ENCODE data around the gene NKPD1. TPM values are rescaled to one million over a fixed set of nuclear protein-coding genes. Genes with fewer than 3 reads are reported as not detected.
"Not testable (repeated sequence)": the region's sequence is repeated elsewhere in the genome, so short reads cannot be mapped to it uniquely, and the experiment has no call there.

NKPD1 gene
- polyA plus RNA-seq, 1 experiment, result 0.05 TPM

DNA sequence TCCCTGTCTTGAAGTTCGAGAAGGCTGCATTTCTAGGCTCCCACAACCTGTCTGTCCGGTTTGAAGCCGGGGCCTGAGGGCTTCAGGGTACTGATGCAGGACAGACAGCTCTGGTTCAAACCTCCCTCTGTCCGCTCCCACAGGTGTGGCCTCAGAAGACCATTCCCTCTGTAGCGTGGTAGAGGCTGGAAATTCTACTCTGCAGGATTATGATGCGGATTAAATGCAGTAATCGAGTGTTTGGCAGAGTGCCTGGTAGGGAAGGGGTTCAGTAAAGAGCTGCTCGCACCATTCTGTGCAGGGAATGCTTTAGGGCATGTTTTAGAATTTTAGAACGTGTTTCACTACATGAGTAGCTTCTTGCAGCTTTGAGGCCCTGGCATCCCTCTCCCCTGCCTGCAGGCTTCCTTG lies 37.3 kb downstream of the NKPD1 start:
- TF ChIP-seq, protein P1, sequence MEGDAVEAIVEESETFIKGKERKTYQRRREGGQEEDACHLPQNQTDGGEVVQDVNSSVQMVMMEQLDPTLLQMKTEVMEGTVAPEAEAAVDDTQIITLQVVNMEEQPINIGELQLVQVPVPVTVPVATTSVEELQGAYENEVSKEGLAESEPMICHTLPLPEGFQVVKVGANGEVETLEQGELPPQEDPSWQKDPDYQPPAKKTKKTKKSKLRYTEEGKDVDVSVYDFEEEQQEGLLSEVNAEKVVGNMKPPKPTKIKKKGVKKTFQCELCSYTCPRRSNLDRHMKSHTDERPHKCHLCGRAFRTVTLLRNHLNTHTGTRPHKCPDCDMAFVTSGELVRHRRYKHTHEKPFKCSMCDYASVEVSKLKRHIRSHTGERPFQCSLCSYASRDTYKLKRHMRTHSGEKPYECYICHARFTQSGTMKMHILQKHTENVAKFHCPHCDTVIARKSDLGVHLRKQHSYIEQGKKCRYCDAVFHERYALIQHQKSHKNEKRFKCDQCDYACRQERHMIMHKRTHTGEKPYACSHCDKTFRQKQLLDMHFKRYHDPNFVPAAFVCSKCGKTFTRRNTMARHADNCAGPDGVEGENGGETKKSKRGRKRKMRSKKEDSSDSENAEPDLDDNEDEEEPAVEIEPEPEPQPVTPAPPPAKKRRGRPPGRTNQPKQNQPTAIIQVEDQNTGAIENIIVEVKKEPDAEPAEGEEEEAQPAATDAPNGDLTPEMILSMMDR (IDR thresholded peaks at IDR 0.05; ENCODE audit: insufficient read depth, low read depth, low read length), result no peak
- Histone ChIP-seq H3K27me3 (ENCODE audit: control insufficient read depth, insufficient read depth, low read length) (no peaks in the 10 kb centered on the region), H3K36me3 (ENCODE audit: control insufficient read depth, insufficient read depth, low read length) (no peaks in the 10 kb centered on the region; the same call in none of the 2 replicates), H3K4me3 (ENCODE audit: low read depth, low read length) (no peak overlapping the region)
- ChIA-PET POLR2A (no interaction called here), CTCF (no interaction called here)
- no peak for DNase-seq (ENCODE audit: low read depth)

DNA sequence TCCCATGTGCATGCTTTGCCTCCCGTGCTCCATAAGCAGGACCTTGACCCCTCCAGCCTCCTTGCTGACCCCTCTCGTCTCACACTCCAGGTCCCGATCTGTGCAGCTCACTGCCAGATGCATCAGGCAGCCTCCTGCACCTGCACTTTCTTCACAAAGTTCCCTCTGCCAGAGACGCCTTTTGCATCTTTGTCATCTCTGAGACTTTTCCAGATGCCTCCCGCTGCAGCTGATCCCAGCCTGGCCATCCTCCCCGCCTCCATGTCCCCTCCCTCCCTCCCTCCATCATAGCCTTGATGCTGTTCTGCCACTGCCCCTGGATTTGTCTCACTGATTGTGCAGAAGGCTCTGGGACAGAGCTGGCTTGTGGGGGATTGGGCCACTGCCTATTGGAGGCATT lies 38.0 kb downstream of the NKPD1 start:
- no peak for DNase-seq (ENCODE audit: low read depth)
- Histone ChIP-seq H3K27me3 (ENCODE audit: control insufficient read depth, insufficient read depth, low read length) (no peaks in the 10 kb centered on the region), H3K36me3 (ENCODE audit: control insufficient read depth, insufficient read depth, low read length) (no peaks in the 10 kb centered on the region; the same call in none of the 2 replicates), H3K4me3 (ENCODE audit: low read depth, low read length) (no peak overlapping the region)
- ChIA-PET CTCF (no interaction called here), POLR2A (no interaction called here)
- TF ChIP-seq, protein P1 (IDR thresholded peaks at IDR 0.05; ENCODE audit: insufficient read depth, low read depth, low read length), result no peak

DNA sequence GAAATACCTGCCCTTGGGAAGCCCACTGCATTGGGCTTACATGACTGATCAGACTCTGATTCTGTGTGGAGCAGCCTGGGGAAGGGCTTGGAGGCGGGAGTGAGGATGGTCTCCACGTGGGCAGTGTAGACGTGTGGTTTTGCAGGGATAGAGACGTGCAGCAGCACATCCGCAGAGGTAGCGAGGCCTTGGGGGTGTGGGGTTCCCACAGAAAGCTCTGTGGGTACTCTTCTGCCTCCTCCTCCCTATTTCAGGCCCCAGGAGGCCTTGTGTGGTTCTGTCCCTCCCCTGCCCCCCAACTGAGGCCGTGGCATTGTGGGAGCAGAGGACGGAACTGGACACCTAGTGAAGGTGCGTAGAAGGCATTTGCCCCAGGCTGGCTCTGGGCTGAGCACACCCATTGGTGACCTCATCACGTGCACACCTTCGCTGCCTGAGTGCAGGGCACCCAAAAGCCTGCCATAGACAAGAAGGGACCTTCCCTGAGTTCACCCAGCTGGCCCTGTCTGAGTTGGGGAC lies 38.9 kb downstream of the NKPD1 start:
- ChIA-PET CTCF (no interaction called here), POLR2A (no interaction called here)
- H3K4me3 ChIP-seq (ENCODE audit: low read depth, low read length), result no peak overlapping the region
- TF ChIP-seq, protein P1 (IDR thresholded peaks at IDR 0.05; ENCODE audit: insufficient read depth, low read depth, low read length), result no peak
- no peaks in the 10 kb centered on the region; the same call in none of the 2 replicates for H3K36me3 ChIP-seq (ENCODE audit: control insufficient read depth, insufficient read depth, low read length)
- no peaks in the 10 kb centered on the region for H3K27me3 ChIP-seq (ENCODE audit: control insufficient read depth, insufficient read depth, low read length)
- no peak for DNase-seq (ENCODE audit: low read depth)

DNA sequence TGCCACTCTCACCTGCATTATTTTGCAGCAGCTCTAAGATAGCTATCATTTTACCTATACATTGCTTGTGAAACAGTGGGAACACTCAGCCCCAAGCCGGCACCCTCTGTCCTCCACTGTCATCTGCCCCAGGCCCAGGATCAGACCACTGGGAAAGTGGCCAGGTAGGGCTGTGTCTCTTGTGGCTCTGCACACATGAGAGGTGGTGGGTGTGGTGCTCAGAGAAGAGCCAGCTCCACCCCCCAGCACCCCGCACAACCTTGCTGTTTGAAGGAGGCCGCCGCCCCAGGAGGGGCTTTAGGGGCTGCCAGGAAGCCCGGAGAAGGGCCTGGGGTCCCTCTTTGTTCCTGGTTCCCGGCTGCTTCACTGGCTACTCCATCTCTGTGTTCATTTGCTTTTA lies 41.2 kb downstream of the NKPD1 start:
- CTCF ChIA-PET, result interaction anchor here (0.6 kb wide), 1 partner anchor 24 kb away, joined by 4 read pairs; no protein-coding TSS in a partner anchor
- Histone ChIP-seq H3K27me3 (ENCODE audit: control insufficient read depth, insufficient read depth, low read length) (no peaks in the 10 kb centered on the region), H3K4me3 (ENCODE audit: low read depth, low read length) (no peak overlapping the region), H3K36me3 (ENCODE audit: control insufficient read depth, insufficient read depth, low read length) (no peaks in the 10 kb centered on the region; the same call in none of the 2 replicates)
- TF ChIP-seq, protein P1 (IDR thresholded peaks at IDR 0.05; ENCODE audit: insufficient read depth, low read depth, low read length), result no peak
- DNase-seq (ENCODE audit: low read depth), result no peak
- POLR2A ChIA-PET, result no interaction called here

DNA sequence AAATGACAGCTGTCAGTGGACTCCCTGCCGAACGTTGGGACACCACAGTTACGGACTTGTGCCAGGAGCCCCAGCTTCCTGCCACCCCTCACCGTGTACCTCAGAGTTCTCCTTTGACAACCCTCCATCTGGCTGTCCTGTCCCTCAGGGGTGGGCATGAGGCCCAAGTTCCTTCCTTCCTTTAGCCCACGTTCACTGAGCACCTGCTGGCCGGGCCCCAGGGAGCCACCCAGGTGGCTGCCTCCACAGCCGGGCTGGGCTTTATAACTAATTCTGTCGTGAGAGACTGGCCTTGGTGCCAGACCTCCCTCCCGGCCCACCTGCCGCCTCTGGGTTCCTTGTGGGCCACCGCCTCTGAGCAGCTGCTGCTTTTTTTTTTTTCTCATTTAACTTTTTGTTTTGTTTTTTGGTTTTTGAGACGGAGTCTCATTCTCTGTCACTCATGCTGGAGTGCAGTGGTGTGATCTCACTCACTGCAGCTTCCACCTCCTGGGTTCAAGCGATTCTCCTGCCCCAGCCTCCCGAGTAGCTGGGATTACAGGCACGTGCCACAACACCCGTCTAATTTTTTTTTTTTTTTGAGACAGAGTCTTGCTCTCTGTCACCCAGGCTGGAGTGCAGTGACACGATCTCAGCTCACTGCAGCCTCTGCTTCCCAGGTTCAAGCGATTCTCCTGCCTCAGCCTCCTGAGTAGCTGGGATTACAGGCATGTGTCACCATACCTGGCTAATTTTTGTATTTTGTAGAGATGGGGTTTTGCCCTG lies 42.0 kb downstream of the NKPD1 start:
- H3K4me3 ChIP-seq (ENCODE audit: low read depth, low read length); H3K27me3 ChIP-seq (ENCODE audit: control insufficient read depth, insufficient read depth, low read length); DNase-seq (ENCODE audit: low read depth); H3K36me3 ChIP-seq (ENCODE audit: control insufficient read depth, insufficient read depth, low read length); POLR2A ChIA-PET: not testable (repeated sequence)
- CTCF ChIA-PET, result interaction anchor here (0.6 to 1.0 kb wide), 2 partner anchors 10 to 25 kb away, joined by 3 to 4 read pairs; no protein-coding TSS in a partner anchor

All from BJ (cell line).